Stimulated activated CD4-positive, alpha-beta T cell treated with anti-CD3 and anti-CD28 coated beads, TNF-alpha, amount 100 ng/mL, for 48 hours (primary cell): Measurements from ENCODE around the gene TRA2B.
"Not testable (repeated sequence)": the region's sequence is repeated elsewhere in the genome, so short reads cannot be mapped to it uniquely, and the experiment has no call there.

ENCODE experiments used
- DNase-seq, 3 donors: peaks; one replicate each; pipeline ENCODE4 v3.0.0-alpha.2; 2020; ENCODE audit warnings: low read depth in 3 of 3

TRA2B gene

GRCh38 chr3:185927501-185928200, 10.2 kb downstream of the TRA2B start:
- no peak for DNase-seq

- DNase-seq: no peak
These were observed 11.4 kb downstream of the TRA2B start for GRCh38 chr3:185926445-185926844.

GRCh38 chr3:185925353-185925752, 12.5 kb downstream of the TRA2B start:
- no peak for DNase-seq

GRCh38 chr3:185924375-185924774, 13.4 kb downstream of the TRA2B start:
- no peak for DNase-seq

GRCh38 chr3:185920184-185920583, 17.6 kb downstream of the TRA2B start:
- no peak for DNase-seq

- DNase-seq: no peak
These were observed 21.6 kb downstream of the TRA2B start for GRCh38 chr3:185916042-185916833.

- no peak for DNase-seq
These were observed 22.2 kb downstream of the TRA2B start for GRCh38 chr3:185915642-185916041.

- no peak for DNase-seq
These were observed 22.7 kb downstream of the TRA2B start for GRCh38 chr3:185914911-185915629.

- no peak for DNase-seq
These were observed 24.6 kb downstream of the TRA2B start for GRCh38 chr3:185912929-185913901.

GRCh38 chr3:185912512-185912911, 25.3 kb downstream of the TRA2B start:
- no peak for DNase-seq

- not testable (repeated sequence) for DNase-seq
These were observed 26.8 kb downstream of the TRA2B start for GRCh38 chr3:185911076-185911448.

GRCh38 chr3:185910322-185911075, 27.3 kb downstream of the TRA2B start:
- not testable (repeated sequence) for DNase-seq

- not testable (repeated sequence) for DNase-seq
These were observed 27.9 kb downstream of the TRA2B start for GRCh38 chr3:185909913-185910312.

GRCh38 chr3:185900228-185900627, 37.6 kb downstream of the TRA2B start:
- DNase-seq: no peak

- DNase-seq: no peak
These were observed 41.2 kb downstream of the TRA2B start for GRCh38 chr3:185896636-185897035.

GRCh38 chr3:185887066-185887465, 50.7 kb downstream of the TRA2B start:
- no peak for DNase-seq

GRCh38 chr3:185884641-185885040, 53.2 kb downstream of the TRA2B start:
- DNase-seq: no peak

GRCh38 chr3:185881926-185882325, 55.9 kb downstream of the TRA2B start:
- DNase-seq: no peak

GRCh38 chr3:185880600-185880999, 57.2 kb downstream of the TRA2B start:
- no peak for DNase-seq

GRCh38 chr3:185878920-185879319, 58.9 kb downstream of the TRA2B start:
- no peak for DNase-seq

- DNase-seq: no peak
These were observed 63.7 kb downstream of the TRA2B start for GRCh38 chr3:185874119-185874518.
